DMS153 treated with DMSO at 0.1 percent for 48 hours (cell line): ENCODE results near the gene ODAD3.

Source experiments
- DNase-seq: peaks from one replicate; lab custom pipeline; 2025; ENCODE audit not compliant: unreplicated experiment; lab: John Stamatoyannopoulos, UW

ODAD3 gene

DNA sequence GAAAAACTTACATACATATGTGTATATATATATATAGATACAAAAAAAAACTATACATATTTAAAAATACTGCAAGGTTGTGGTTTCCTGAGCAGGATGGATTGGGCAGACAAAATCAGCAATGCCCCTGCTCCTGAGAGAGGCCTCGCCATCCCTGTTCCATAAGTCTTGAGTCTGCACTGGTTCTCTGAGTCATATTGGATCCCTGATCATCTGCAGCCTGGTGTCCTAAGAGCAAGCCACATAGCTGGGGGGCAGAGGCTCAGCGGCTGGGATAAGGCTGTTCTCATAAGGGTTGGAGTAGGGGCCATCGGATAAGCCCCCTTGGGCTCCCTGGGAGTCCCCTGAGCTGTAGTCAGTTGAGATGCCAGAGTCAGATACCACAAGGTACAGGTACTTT is 57.2 kb downstream of the ODAD3 start:
- no peak for DNase-seq

- DNase-seq, result no peak
These were observed 57.7 kb downstream of the ODAD3 start for GRCh38 chr19:11377237-11377636.

GRCh38 chr19:11375143-11375948 is 59.6 kb downstream of the ODAD3 start:
- peak; percentile 36 for DNase-seq

GRCh38 chr19:11374433-11375142 is 60.3 kb downstream of the ODAD3 start, which contains the start of gene SWSAP1:
Gene SWSAP1, plus strand, starts transcription at chr19:11374666. Its CDS starts 15 bp downstream, at chr19:11374681.
- DNase-seq, result peak; percentile 99

GRCh38 chr19:11373885-11374432 is 61.0 kb downstream of the ODAD3 start:
- DNase-seq, result no peak

GRCh38 chr19:11373166-11373884 is 61.6 kb downstream of the ODAD3 start:
- peak; percentile 86 for DNase-seq

DNA sequence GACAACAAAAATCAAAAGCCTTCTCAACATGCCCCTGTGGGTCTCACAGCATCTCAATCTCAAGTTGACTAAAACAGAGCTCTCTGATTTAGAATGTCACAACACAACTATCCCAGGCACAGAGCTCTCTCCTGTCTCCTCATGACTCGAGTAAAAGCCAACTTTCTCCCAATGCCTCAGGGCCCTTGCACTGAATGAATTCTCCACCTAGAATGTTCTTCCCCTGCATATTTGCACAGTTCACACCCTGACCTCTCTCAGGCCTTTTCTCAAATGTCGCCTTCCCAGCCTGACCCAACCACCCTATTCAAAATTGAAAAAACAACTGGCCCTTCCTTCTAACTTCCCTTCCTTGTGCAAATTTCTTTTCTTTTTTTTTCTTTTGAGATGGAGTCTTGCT is 64.2 kb downstream of the ODAD3 start:
- no peak for DNase-seq
